Thoracic aorta (tissue), 2 donors: ENCODE measurements around the gene PAQR6. TPM values are rescaled to one million over a fixed set of nuclear protein-coding genes. Genes with fewer than 3 reads are reported as not detected.

Source experiments
- ATAC-seq: fragments of 150-250 bp; one replicate; pipeline ENCODE4 v1.8.0; 2017; ENCODE audit warnings: low read depth; ENCODE audit not compliant: insufficient number of reproducible peaks, low FRiP score
- DNase-seq: peaks from one replicate; pipeline ENCODE4 v3.0.0-alpha.2; 2020; ENCODE audit warnings: low spot score
- H3K27ac ChIP-seq, 2 donors: fragments of 200-600 bp; sonication (generic); 1 replicate in 1 of 2; 2 replicates in 1 of 2; pipeline ENCODE4 v1.5.1; 2016; ENCODE audit warnings: mild to moderate bottlenecking in 2 of 2, moderate library complexity in 2 of 2
- H3K27me3 ChIP-seq: fragments of 200-600 bp; sonication (generic); replicated peaks from 2 replicates; pipeline ENCODE4 v1.6.0; 2016; ENCODE audit warnings: mild to moderate bottlenecking; ENCODE audit not compliant: insufficient read depth
- H3K36me3 ChIP-seq: fragments of 200-600 bp; sonication (generic); one replicate; pipeline ENCODE4 v1.5.1; 2016
- H3K4me1 ChIP-seq, 2 donors: fragments of 200-600 bp; sonication (generic); 1 replicate in 1 of 2; 2 replicates in 1 of 2; pipeline versions ENCODE4 v1.5.1 to v1.6.0; 2016; ENCODE audit warnings: low read depth in 2 of 2, mild to moderate bottlenecking in 1 of 2; ENCODE audit not compliant: control insufficient read depth in 1 of 2
- H3K4me3 ChIP-seq: fragments of 200-600 bp; sonication (generic); 2 replicates; pipeline ENCODE4 v1.5.1; 2016; ENCODE audit warnings: mild to moderate bottlenecking
- H3K9me3 ChIP-seq: fragments of 200-600 bp; sonication (generic); 2 replicates; pipeline ENCODE4 v1.5.1; 2016
- CTCF ChIP-seq: fragments of 200-600 bp; sonication (generic); IDR thresholded peaks from one replicate; pipeline ENCODE4 v1.5.1; 2019; ENCODE audit warnings: antibody characterized with exemption
- total RNA-seq, 2 donors: library from RNA; depleted of rRNA; stranded (reverse); fragments of >200 nt; gene quantifications; one replicate each; pipeline versions ENCODE4 v1.1.0 to v1.2.3, GENCODE V29; 2016

Gene PAQR6
- total RNA-seq, 2 donors from 2014 or later = 0.27 to 2.5 TPM

- no peaks in the 10 kb centered on the region for H3K36me3 ChIP-seq
- peaks cover 19 to 28% of the 10 kb centered on the region in 2 donors for H3K4me1 ChIP-seq
- no peaks in the 10 kb centered on the region for H3K9me3 ChIP-seq
- DNase-seq (no peak), ATAC-seq (no peak)
- no peaks in the 10 kb centered on the region for H3K27me3 ChIP-seq
- peak within 1 kb of the TSS; percentile 83 for H3K4me3 ChIP-seq
- peak within 1 kb of the TSS; percentile 7 to 70 for H3K27ac ChIP-seq
- TF ChIP-seq CTCF = no peak
These were observed 36.3 kb upstream of the PAQR6 start, which contains the start of gene TMEM79 for GRCh38 chr1:156284112-156284511. TMEM79 (plus strand) TSS chr1:156284325; CDS start chr1:156285227, 902 bp downstream.

- Histone ChIP-seq H3K27ac (peak overlapping the region in 1 of 2 donors; percentile 70), H3K36me3 (no peaks in the 10 kb centered on the region), H3K4me3 (peak overlapping the region; percentile 83), H3K4me1 (peaks cover 19 to 28% of the 10 kb centered on the region in 2 donors), H3K9me3 (no peaks in the 10 kb centered on the region), H3K27me3 (no peaks in the 10 kb centered on the region)
- ATAC-seq (no peak), DNase-seq (no peak)
- no peak for TF ChIP-seq CTCF
These were observed 35.7 kb upstream of the PAQR6 start for GRCh38 chr1:156283521-156283920.

GRCh38 chr1:156282479-156283222 is 34.8 kb upstream of the PAQR6 start, which contains the start of gene SMG5:
SMG5 (minus strand) TSS chr1:156282825; CDS start chr1:156282680, 145 bp downstream.
- peak; percentile 96 for ATAC-seq
- peak within 1 kb of the TSS; percentile 83 for H3K4me3 ChIP-seq
- H3K27me3 ChIP-seq = no peaks in the 10 kb centered on the region
- no peaks in the 10 kb centered on the region for H3K9me3 ChIP-seq
- peaks cover 7% of the 10 kb centered on the region for H3K36me3 ChIP-seq
- TF ChIP-seq CTCF = no peak
- peaks cover 19 to 28% of the 10 kb centered on the region in 2 donors for H3K4me1 ChIP-seq
- H3K27ac ChIP-seq = peak within 1 kb of the TSS; percentile 58 to 70
- DNase-seq = peak; percentile 81

- no peak for ATAC-seq
- H3K27me3 ChIP-seq = no peaks in the 10 kb centered on the region
These were observed 34.0 kb upstream of the PAQR6 start for GRCh38 chr1:156281693-156282478.

More at GRCh38 chr1:156281693-156282478, 34.0 kb upstream of the PAQR6 start:
- no peak for DNase-seq
- H3K4me3 ChIP-seq = peak overlapping the region; percentile 83
- TF ChIP-seq CTCF = no peak
- no peaks in the 10 kb centered on the region for H3K9me3 ChIP-seq
- H3K27ac ChIP-seq = peak overlapping the region; percentile 58 to 70
- H3K36me3 ChIP-seq = peaks cover 12% of the 10 kb centered on the region
- H3K4me1 ChIP-seq = peaks cover 19 to 28% of the 10 kb centered on the region in 2 donors
